ENCODE results near the gene BMP8A.
"Not testable (repeated sequence)": the region's sequence is repeated elsewhere in the genome, so short reads cannot be mapped to it uniquely, and the experiment has no call there.

BMP8A gene

DNA sequence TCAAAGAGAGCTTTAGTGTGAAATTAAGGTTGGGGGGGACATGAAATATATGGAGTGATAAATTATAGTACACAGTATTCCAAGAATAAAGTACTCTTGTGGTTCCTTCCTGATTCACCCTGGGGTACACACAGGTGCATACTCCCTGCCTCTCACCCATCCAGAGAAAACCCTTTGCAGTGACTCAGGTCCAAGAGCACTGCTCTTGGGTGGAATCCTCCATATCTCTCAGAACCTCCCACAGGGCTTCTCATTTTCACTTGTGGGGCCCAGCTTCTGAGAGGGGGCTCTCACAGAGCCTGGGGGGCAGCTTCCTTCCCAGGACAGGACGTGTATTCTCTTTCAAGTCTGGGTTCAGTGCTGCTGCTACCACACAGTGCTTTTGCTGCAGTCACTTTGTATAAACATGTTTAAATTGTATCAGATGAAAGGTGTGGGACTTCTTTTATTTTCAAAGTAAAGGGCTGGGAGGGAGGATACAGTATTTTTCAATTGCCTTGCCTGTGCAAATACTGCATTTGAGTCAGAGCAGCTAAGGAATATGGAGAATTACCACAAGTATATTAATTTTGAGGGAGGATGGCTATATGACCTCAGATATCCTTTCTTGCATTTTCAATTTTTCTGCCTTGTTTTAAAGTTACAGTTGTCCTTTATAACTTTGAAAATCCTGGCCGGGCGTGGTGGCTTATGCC is 24.9 kb upstream of the BMP8A start:
- H3K4me3 ChIP-seq (ENCODE audit: low read length): no peak overlapping the region
- peaks cover 96% of the 10 kb centered on the region for H3K36me3 ChIP-seq (ENCODE audit: insufficient read depth, low read length)

DNA sequence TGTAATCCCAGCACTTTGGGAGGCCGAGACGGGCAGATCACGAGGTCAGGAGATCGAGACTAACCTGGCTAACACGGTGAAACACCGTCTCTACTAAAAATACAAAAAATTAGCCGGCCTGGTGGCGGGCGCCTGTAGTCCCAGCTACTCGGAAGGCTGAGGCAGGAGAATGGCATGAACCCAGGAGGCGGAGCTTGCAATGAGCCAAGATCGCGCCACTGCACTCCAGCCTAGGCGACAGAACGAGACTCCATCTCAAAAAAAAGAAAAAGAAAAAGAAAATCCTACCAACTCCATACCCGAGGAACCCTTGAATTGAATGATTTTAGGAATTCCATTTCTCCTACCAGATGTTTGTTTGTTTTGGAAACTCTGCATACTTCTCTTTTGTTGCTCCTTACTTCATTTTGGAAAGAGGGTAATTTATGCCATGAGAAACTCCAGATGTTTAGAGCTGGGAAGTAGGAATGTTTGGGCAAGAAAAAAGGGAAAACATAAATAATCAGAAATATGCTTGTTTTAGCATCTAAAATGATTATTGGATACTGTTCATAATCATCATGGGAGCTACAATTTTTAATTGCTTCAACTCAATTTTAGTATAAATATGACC is 24.2 kb upstream of the BMP8A start:
- H3K9ac ChIP-seq (ENCODE audit: low read depth, low read length); H3K4me2 ChIP-seq (ENCODE audit: low read length); H3K27me3 ChIP-seq (ENCODE audit: control insufficient read depth, insufficient read depth, low read length); H3K9me3 ChIP-seq (replicated peaks; ENCODE audit: low read length); H3K4me1 ChIP-seq (ENCODE audit: control insufficient read depth, insufficient read depth, low read length); H3K4me3 ChIP-seq (ENCODE audit: low read length): not testable (repeated sequence)
- H3K36me3 ChIP-seq (ENCODE audit: insufficient read depth, low read length): peaks cover 96% of the 10 kb centered on the region

More for the DNA sequence above, 24.9 kb upstream of the BMP8A start:
- no peak overlapping the region for H3K4me2 ChIP-seq (ENCODE audit: low read length)
- H3K4me1 ChIP-seq (ENCODE audit: control insufficient read depth, insufficient read depth, low read length): no peaks in the 10 kb centered on the region
- H3K9ac ChIP-seq (ENCODE audit: low read depth, low read length): no peak overlapping the region
- H3K27me3 ChIP-seq (ENCODE audit: control insufficient read depth, insufficient read depth, low read length): no peaks in the 10 kb centered on the region
- no peaks in the 10 kb centered on the region for H3K9me3 ChIP-seq (replicated peaks; ENCODE audit: low read length)

DNA sequence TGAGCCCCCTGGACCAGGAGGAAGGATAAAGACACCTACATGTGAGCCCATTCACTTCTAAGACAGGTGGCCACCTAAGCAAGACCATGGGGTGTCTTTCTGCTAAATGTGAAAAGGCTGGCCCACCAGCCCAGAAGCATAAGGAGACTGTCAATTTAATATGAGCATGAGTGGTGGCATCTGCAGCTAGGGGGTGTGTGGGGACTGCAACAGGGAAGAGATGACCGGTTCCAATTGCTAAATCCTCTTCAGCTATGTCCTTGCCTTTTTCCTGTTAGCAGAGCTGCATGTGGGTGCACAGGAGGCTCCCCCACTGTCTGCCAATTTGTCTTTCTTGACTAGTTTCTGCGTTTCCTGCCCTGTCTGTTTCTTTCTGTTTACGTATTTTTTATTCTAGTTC is 22.3 kb upstream of the BMP8A start:
- Histone ChIP-seq H3K9me3 (replicated peaks; ENCODE audit: low read length) (no peaks in the 10 kb centered on the region), H3K4me3 (ENCODE audit: low read length) (no peak overlapping the region), H3K36me3 (ENCODE audit: insufficient read depth, low read length) (peaks cover 93% of the 10 kb centered on the region), H3K27me3 (ENCODE audit: control insufficient read depth, insufficient read depth, low read length) (no peaks in the 10 kb centered on the region), H3K4me1 (ENCODE audit: control insufficient read depth, insufficient read depth, low read length) (no peaks in the 10 kb centered on the region), H3K4me2 (ENCODE audit: low read length) (no peak overlapping the region), H3K9ac (ENCODE audit: low read depth, low read length) (no peak overlapping the region)

DNA sequence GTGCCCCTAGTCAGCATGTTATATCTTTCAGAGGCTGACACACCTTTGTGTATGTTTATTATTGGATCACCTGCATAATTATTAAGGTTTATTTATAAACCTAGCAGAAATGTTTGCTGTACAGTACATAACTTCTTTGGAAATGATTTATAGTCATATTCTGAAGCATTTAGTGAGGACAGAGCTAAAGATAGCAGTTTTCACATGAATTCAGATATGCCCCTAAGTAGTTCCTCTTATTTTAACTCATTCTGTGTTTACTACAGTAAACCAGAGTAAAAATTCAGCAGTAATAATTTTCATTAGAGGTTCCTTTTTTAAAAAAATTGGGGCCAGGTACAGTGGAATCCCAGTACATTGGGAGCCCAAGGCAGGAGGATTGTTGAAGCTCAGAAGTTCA is 21.4 kb upstream of the BMP8A start:
- Histone ChIP-seq H3K4me3 (ENCODE audit: low read length) (no peak overlapping the region), H3K36me3 (ENCODE audit: insufficient read depth, low read length) (peaks cover 90% of the 10 kb centered on the region), H3K27me3 (ENCODE audit: control insufficient read depth, insufficient read depth, low read length) (no peaks in the 10 kb centered on the region), H3K4me2 (ENCODE audit: low read length) (no peak overlapping the region), H3K9ac (ENCODE audit: low read depth, low read length) (no peak overlapping the region), H3K9me3 (replicated peaks; ENCODE audit: low read length) (no peaks in the 10 kb centered on the region), H3K4me1 (ENCODE audit: control insufficient read depth, insufficient read depth, low read length) (no peaks in the 10 kb centered on the region)

DNA sequence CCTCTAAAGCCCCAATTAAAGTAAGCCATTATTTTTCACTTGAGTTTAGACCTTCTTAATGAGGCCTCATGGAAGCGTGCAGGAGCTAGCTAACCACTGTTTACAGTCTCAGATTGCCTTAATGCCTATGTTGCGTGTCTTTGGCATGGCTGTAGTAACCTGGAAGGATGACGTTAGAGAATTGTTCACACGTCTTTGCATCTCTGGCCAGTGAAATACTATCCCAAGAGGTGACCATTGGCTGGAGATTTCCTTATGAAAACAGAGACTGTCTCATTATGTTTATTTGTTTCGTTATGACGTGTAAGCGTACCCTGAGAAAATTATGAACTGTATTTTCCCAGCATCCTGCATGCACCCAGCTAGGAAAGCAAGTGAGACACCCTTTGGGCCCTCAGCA is 18.6 kb upstream of the BMP8A start:
- H3K9ac ChIP-seq (ENCODE audit: low read depth, low read length): no peak overlapping the region
- H3K9me3 ChIP-seq (replicated peaks; ENCODE audit: low read length): no peaks in the 10 kb centered on the region
- no peak overlapping the region for H3K4me2 ChIP-seq (ENCODE audit: low read length)
- H3K4me1 ChIP-seq (ENCODE audit: control insufficient read depth, insufficient read depth, low read length): no peaks in the 10 kb centered on the region
- no peak overlapping the region for H3K4me3 ChIP-seq (ENCODE audit: low read length)
- no peaks in the 10 kb centered on the region for H3K27me3 ChIP-seq (ENCODE audit: control insufficient read depth, insufficient read depth, low read length)
- H3K36me3 ChIP-seq (ENCODE audit: insufficient read depth, low read length): peaks cover 71% of the 10 kb centered on the region

DNA sequence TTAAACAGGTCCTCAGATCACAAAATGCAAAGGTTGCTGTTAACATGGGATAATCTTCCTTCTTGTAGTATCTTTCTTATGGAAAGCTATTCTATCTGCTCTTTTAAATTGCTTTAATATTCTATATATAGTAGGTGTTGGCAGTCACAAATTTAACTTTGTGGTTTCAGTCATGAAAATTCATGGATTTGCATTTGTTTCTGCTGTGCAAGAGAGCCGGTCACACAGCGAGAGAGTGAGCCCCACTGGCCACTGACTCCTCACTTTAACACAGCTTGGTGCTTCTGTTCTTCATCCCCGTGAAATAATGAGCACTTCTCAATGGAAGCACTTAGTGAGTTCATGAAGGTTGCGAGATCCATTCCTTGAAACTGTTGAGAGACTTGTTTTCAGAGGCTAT is 18.1 kb upstream of the BMP8A start:
- Histone ChIP-seq H3K9me3 (replicated peaks; ENCODE audit: low read length) (no peaks in the 10 kb centered on the region), H3K9ac (ENCODE audit: low read depth, low read length) (no peak overlapping the region), H3K4me3 (ENCODE audit: low read length) (no peak overlapping the region), H3K27me3 (ENCODE audit: control insufficient read depth, insufficient read depth, low read length) (no peaks in the 10 kb centered on the region), H3K36me3 (ENCODE audit: insufficient read depth, low read length) (peaks cover 66% of the 10 kb centered on the region), H3K4me2 (ENCODE audit: low read length) (no peak overlapping the region), H3K4me1 (ENCODE audit: control insufficient read depth, insufficient read depth, low read length) (peaks cover 2% of the 10 kb centered on the region)

DNA sequence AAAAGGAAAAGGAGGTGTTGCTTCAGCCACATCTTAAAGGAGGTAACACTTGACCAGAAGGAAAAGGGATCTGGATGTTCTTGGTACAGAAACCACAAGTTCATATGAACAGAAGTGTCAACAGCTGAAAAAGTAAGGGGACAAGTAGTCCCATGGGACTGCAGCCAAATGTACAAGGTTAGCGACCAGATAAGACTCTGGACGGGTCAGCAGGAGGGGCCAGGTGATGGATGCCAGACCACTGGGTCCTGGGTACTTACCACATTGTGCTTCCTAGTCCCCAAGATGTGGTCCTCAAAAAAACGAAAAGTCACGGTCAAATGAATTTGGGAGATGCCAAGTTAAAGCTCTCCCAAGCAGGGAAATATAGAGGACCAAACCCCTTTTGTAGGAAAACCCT is 16.6 kb upstream of the BMP8A start:
- no peak overlapping the region for H3K9ac ChIP-seq (ENCODE audit: low read depth, low read length)
- H3K36me3 ChIP-seq (ENCODE audit: insufficient read depth, low read length): peaks cover 62% of the 10 kb centered on the region
- no peak overlapping the region for H3K4me2 ChIP-seq (ENCODE audit: low read length)
- no peaks in the 10 kb centered on the region for H3K27me3 ChIP-seq (ENCODE audit: control insufficient read depth, insufficient read depth, low read length)
- H3K9me3 ChIP-seq (replicated peaks; ENCODE audit: low read length): no peaks in the 10 kb centered on the region
- no peak overlapping the region for H3K4me3 ChIP-seq (ENCODE audit: low read length)
- H3K4me1 ChIP-seq (ENCODE audit: control insufficient read depth, insufficient read depth, low read length): peaks cover 3% of the 10 kb centered on the region

DNA sequence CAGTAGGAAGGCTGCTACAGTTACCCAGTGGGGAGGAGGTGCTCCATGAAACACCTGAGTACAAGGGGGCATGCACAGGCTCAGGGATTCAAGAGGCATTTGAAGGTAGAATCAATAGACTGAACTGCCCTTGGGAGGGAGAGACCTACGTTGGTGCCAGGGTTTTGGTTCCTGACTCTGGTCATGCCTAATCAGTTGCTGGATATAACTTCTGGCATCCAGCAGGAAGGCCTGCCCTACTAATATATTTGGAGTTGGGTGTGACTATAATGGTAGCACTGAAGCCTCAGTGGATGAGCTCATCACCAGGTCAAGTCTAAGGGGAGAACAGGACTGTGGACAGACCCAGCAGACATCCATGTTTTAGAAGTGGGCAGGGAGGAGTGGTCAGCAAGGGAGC is 15.9 kb upstream of the BMP8A start:
- H3K9me3 ChIP-seq (replicated peaks; ENCODE audit: low read length); H3K9ac ChIP-seq (ENCODE audit: low read depth, low read length); H3K27me3 ChIP-seq (ENCODE audit: control insufficient read depth, insufficient read depth, low read length); H3K4me2 ChIP-seq (ENCODE audit: low read length); H3K4me3 ChIP-seq (ENCODE audit: low read length); H3K4me1 ChIP-seq (ENCODE audit: control insufficient read depth, insufficient read depth, low read length): not testable (repeated sequence)
- peaks cover 62% of the 10 kb centered on the region for H3K36me3 ChIP-seq (ENCODE audit: insufficient read depth, low read length)

DNA sequence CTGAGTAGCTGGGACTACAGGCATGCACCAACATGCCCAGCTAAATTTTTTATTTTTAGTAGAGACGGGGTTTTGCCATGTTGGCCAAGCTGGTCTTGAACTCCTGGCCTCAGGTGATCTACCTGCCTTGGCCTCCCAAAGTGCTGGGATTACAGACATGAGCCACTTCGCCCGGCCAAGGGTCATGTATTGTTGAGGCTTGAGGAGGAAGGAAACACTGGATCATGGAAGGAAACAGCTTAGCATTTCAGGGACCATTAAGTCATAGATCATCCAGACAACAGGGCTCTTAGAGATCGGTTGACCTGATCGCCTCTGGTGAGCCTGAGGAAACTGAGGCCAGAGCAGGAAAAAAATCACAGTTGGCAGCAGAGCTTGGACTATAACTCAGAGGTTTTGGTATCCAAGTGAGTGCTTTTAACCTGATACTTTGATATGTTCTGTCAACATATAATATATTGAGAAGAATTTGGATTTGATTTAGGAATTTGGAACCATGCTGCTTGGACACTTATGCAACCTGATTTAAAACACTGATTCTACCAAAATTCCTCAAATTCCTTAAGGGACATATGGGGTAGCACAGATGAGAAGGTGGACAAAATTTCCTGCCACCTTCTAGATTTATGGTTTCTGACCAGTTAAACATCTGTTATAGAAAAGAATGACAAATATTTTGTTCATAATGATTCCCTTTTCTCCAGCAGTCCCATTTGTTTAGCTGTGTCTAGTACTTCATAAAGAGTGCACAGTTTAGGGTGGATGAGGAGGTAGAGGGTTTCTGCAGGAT is 13.1 kb upstream of the BMP8A start:
- Histone ChIP-seq H3K9ac (ENCODE audit: low read depth, low read length) (no peak overlapping the region), H3K4me3 (ENCODE audit: low read length) (no peak overlapping the region), H3K9me3 (replicated peaks; ENCODE audit: low read length) (no peaks in the 10 kb centered on the region), H3K27me3 (ENCODE audit: control insufficient read depth, insufficient read depth, low read length) (no peaks in the 10 kb centered on the region), H3K4me2 (ENCODE audit: low read length) (no peak overlapping the region), H3K36me3 (ENCODE audit: insufficient read depth, low read length) (peaks cover 55% of the 10 kb centered on the region), H3K4me1 (ENCODE audit: control insufficient read depth, insufficient read depth, low read length) (peaks cover 3% of the 10 kb centered on the region)

DNA sequence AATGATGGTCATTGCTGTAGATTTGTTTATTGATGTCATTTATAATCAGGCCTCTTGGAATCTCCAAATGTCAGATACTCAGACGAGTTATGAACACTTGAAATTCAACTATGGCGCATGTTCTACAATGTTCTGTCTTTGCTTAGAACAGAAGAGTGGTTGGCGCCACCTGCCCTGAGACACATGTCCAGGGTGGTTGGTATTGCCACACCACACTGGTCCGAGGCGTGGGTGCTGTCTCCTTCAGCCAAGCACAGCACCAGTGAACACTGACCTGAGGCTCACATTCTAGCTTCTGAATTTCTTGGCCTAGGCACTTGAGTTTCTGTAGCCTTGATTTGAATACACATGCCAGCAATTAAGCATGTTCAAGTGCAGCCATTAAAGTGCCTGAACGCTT is 10.1 kb upstream of the BMP8A start:
- H3K9ac ChIP-seq (ENCODE audit: low read depth, low read length): no peak overlapping the region
- H3K4me3 ChIP-seq (ENCODE audit: low read length): no peak overlapping the region
- no peaks in the 10 kb centered on the region for H3K9me3 ChIP-seq (replicated peaks; ENCODE audit: low read length)
- no peaks in the 10 kb centered on the region for H3K27me3 ChIP-seq (ENCODE audit: control insufficient read depth, insufficient read depth, low read length)
- H3K4me1 ChIP-seq (ENCODE audit: control insufficient read depth, insufficient read depth, low read length): peaks cover 3% of the 10 kb centered on the region
- peaks cover 67% of the 10 kb centered on the region for H3K36me3 ChIP-seq (ENCODE audit: insufficient read depth, low read length)
- no peak overlapping the region for H3K4me2 ChIP-seq (ENCODE audit: low read length)

DNA sequence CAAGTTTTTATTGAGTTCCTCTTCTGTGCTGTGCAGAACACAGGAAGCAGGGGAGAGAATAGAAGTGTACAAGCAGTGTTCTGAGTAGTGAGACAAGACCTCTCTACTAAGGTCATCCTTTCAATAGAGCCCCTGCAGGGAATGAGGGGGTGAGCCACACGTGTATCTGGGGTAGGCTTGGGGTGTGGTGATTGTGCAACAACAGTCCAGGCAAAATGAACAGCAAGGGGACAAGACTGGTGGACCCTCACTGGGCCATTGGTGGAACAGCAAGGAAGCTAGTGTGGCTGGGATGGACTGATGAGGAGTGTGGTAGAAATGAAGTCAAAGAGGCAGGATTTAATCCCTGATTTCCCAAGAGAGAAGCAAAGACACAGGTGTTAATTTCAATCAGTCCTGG is 8.2 kb upstream of the BMP8A start:
- H3K36me3 ChIP-seq (ENCODE audit: insufficient read depth, low read length): peaks cover 80% of the 10 kb centered on the region

More for the DNA sequence above, 8.2 kb upstream of the BMP8A start:
- Histone ChIP-seq H3K4me2 (ENCODE audit: low read length) (no peak overlapping the region), H3K4me1 (ENCODE audit: control insufficient read depth, insufficient read depth, low read length) (peaks cover 1% of the 10 kb centered on the region), H3K9ac (ENCODE audit: low read depth, low read length) (no peak overlapping the region), H3K27me3 (ENCODE audit: control insufficient read depth, insufficient read depth, low read length) (no peaks in the 10 kb centered on the region), H3K9me3 (replicated peaks; ENCODE audit: low read length) (no peaks in the 10 kb centered on the region), H3K4me3 (ENCODE audit: low read length) (no peak overlapping the region)
